ENCODE measurements around the gene HES2.

DNA sequence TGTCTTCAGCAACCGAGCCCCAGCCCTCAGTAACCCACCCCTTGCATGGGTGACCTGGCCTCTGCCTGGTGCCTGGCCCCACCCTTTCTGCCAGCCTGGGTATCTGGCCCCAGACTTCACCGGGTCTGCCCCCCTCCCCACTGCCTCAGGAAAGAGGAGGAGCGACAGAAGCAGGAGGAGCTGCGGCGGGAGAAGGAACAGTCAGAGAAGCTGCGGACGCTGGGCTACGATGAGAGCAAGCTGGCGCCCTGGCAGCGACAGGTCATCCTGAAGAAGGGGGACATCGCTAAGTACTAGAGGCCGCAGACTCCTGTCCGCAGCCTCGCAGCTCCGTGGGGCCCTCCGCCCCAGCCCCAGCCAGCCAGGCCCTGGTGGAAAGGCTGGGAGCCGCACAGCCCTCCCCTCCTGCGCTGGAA lies 40.1 kb upstream of the HES2 start:
- TF ChIP-seq, protein P1, sequence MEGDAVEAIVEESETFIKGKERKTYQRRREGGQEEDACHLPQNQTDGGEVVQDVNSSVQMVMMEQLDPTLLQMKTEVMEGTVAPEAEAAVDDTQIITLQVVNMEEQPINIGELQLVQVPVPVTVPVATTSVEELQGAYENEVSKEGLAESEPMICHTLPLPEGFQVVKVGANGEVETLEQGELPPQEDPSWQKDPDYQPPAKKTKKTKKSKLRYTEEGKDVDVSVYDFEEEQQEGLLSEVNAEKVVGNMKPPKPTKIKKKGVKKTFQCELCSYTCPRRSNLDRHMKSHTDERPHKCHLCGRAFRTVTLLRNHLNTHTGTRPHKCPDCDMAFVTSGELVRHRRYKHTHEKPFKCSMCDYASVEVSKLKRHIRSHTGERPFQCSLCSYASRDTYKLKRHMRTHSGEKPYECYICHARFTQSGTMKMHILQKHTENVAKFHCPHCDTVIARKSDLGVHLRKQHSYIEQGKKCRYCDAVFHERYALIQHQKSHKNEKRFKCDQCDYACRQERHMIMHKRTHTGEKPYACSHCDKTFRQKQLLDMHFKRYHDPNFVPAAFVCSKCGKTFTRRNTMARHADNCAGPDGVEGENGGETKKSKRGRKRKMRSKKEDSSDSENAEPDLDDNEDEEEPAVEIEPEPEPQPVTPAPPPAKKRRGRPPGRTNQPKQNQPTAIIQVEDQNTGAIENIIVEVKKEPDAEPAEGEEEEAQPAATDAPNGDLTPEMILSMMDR (IDR thresholded peaks at IDR 0.05), result no peak
- TF ChIP-seq POLR2AphosphoS5 (IDR thresholded peaks at IDR 0.05), result no peak

Data from gastroesophageal sphincter (tissue), 3 donors.